M059J (cell line): Measurements from ENCODE around the gene DLGAP3. TPM values are rescaled to one million over a fixed set of nuclear protein-coding genes. Genes with fewer than 3 reads are reported as not detected.
A peak's percentile ranks its signal among the peaks of the same experiment; 100 is the strongest.

Source experiments
- DNase-seq: peaks from one replicate; pipeline ENCODE4 v3.0.0-alpha.2; 2012; ENCODE audit warnings: low read depth
- total RNA-seq: library from RNA; depleted of rRNA; stranded (reverse); fragments of >200 nt; shearing (Covaris generic); gene quantifications from 2 replicates; pipeline ENCODE4 v1.2.3, GENCODE V29; 2014

Gene DLGAP3
- total RNA-seq, 1 experiment from 2014 or later = 0.05 TPM

- DNase-seq = peak; percentile 61
These were observed 63.3 kb downstream of the DLGAP3 start for GRCh38 chr1:34865981-34866761.

GRCh38 chr1:34865573-34865972, 63.9 kb downstream of the DLGAP3 start:
- no peak for DNase-seq

GRCh38 chr1:34864759-34865158, 64.7 kb downstream of the DLGAP3 start:
- DNase-seq = no peak

GRCh38 chr1:34863501-34863900, 65.9 kb downstream of the DLGAP3 start:
- no peak for DNase-seq

- DNase-seq = peak; percentile 94
These were observed 69.8 kb downstream of the DLGAP3 start, which contains the start of gene SMIM12 for GRCh38 chr1:34859446-34860200. Gene SMIM12, minus strand, starts transcription at chr1:34859749. Its CDS starts 3,772 bp downstream, at chr1:34855977.

- DNase-seq = peak; percentile 51
These were observed 70.5 kb downstream of the DLGAP3 start for GRCh38 chr1:34858901-34859445.

GRCh38 chr1:34856697-34857096, 72.8 kb downstream of the DLGAP3 start:
- no peak for DNase-seq

GRCh38 chr1:34852677-34853217, 76.7 kb downstream of the DLGAP3 start:
- DNase-seq = peak; percentile 94

GRCh38 chr1:34851431-34852105, 77.9 kb downstream of the DLGAP3 start:
- no peak for DNase-seq

GRCh38 chr1:34850382-34850781, 79.1 kb downstream of the DLGAP3 start:
- no peak for DNase-seq

- no peak for DNase-seq
These were observed 82.4 kb downstream of the DLGAP3 start for GRCh38 chr1:34847094-34847493.

- DNase-seq = no peak
These were observed 83.2 kb downstream of the DLGAP3 start for GRCh38 chr1:34846265-34846664.

- peak; percentile 34 for DNase-seq
These were observed 84.1 kb downstream of the DLGAP3 start for GRCh38 chr1:34845131-34845901.

GRCh38 chr1:34844252-34844634, 85.2 kb downstream of the DLGAP3 start:
- DNase-seq = peak; percentile 87

- DNase-seq = no peak
These were observed 85.8 kb downstream of the DLGAP3 start for GRCh38 chr1:34843392-34844251.

- DNase-seq = no peak
These were observed 86.5 kb downstream of the DLGAP3 start for GRCh38 chr1:34842952-34843371.

GRCh38 chr1:34842073-34842472, 87.4 kb downstream of the DLGAP3 start:
- no peak for DNase-seq

- DNase-seq = no peak
These were observed 89.0 kb downstream of the DLGAP3 start for GRCh38 chr1:34840426-34840825.

GRCh38 chr1:34839526-34840305, 89.7 kb downstream of the DLGAP3 start:
- DNase-seq = no peak
